Thymus (tissue), 11 donors: ENCODE results near the gene DCC. TPM values are rescaled to one million over a fixed set of nuclear protein-coding genes. Genes with fewer than 3 reads are reported as not detected.

Source experiments
- DNase-seq, 9 donors: peaks; one replicate each; pipeline ENCODE4 v3.0.0-alpha.2; 2013; ENCODE audit warnings: low spot score in 9 of 9, low read depth in 6 of 9, missing footprints in 1 of 9
- H3K27ac ChIP-seq, 2 donors: one replicate each; pipeline ENCODE4 v1.5.1; 2013; ENCODE audit warnings: control low read depth in 1 of 2, low read depth in 1 of 2, low read length in 1 of 2, mild to moderate bottlenecking in 1 of 2, moderate library complexity in 1 of 2
- H3K27me3 ChIP-seq, 2 donors: one replicate each; pipeline ENCODE4 v1.5.1; 2013; ENCODE audit warnings: low read length in 1 of 2; ENCODE audit not compliant: control insufficient read depth in 2 of 2, insufficient read depth in 1 of 2
- H3K36me3 ChIP-seq, 2 donors: one replicate each; pipeline ENCODE4 v1.5.1; 2013; ENCODE audit warnings: low read length in 1 of 2, mild to moderate bottlenecking in 1 of 2, moderate library complexity in 1 of 2; ENCODE audit not compliant: control insufficient read depth in 2 of 2, insufficient read depth in 2 of 2
- H3K4me1 ChIP-seq, 2 donors: one replicate each; pipeline ENCODE4 v1.5.1; 2013; ENCODE audit warnings: low read length in 2 of 2; ENCODE audit not compliant: control insufficient read depth in 2 of 2, insufficient read depth in 2 of 2
- H3K4me3 ChIP-seq, 2 donors: one replicate each; pipeline ENCODE4 v1.5.1; 2013; ENCODE audit warnings: low read length in 2 of 2, control low read depth in 1 of 2, mild to moderate bottlenecking in 1 of 2
- H3K9me3 ChIP-seq, 2 donors: one replicate each; pipeline ENCODE4 v1.5.1; 2013; ENCODE audit warnings: low read length in 1 of 2, mild to moderate bottlenecking in 1 of 2; ENCODE audit not compliant: control insufficient read depth in 2 of 2, insufficient read depth in 1 of 2
- WGBS: extraction: QIAGEN DNeasy Blood & Tissue Kit; methylation state at CpG from one replicate; pipeline ENCODE4 v1.1.7; 2013; 5-methylcytosine and 5-hydroxymethylcytosine counted together
- polyA plus RNA-seq: library from polyadenylated mRNA; stranded (reverse); fragments of 200-250 nt; gene quantifications from one replicate; pipeline ENCODE4 v1.2.3, GENCODE V29; 2013
- total RNA-seq: library from RNA; stranded (reverse); fragments of 120-200 nt; gene quantifications from one replicate; pipeline ENCODE4 v1.2.4, GENCODE V29; 2013
- donor health status: healthy.

DCC gene
- total and polyA plus RNA-seq, 2 donors: 0.68 to 7.6 TPM

GRCh38 chr18:52605345-52605744 is 265.3 kb downstream of the DCC start:
- Histone ChIP-seq H3K4me3 (no peak overlapping the region), H3K36me3 (no peaks in the 10 kb centered on the region), H3K9me3 (no peaks in the 10 kb centered on the region), H3K27ac (no peak overlapping the region), H3K27me3 (no peaks in the 10 kb centered on the region), H3K4me1 (no peaks in the 10 kb centered on the region)
- 91% methylated on average over 3 of the region's 3 CpGs for WGBS
- no peak for DNase-seq

- Histone ChIP-seq H3K4me1 (no peaks in the 10 kb centered on the region), H3K9me3 (no peaks in the 10 kb centered on the region), H3K27me3 (no peaks in the 10 kb centered on the region), H3K27ac (no peak overlapping the region), H3K36me3 (no peaks in the 10 kb centered on the region), H3K4me3 (no peak overlapping the region)
- WGBS: 91% methylated on average over 2 of the region's 2 CpGs
- DNase-seq: no peak
These were observed 268.0 kb downstream of the DCC start for GRCh38 chr18:52607985-52608384.

GRCh38 chr18:52610451-52611115 is 270.6 kb downstream of the DCC start:
- no peaks in the 10 kb centered on the region for H3K9me3 ChIP-seq
- no peak for DNase-seq
- H3K27ac ChIP-seq: no peak overlapping the region
- no peaks in the 10 kb centered on the region for H3K27me3 ChIP-seq
- no peaks in the 10 kb centered on the region for H3K36me3 ChIP-seq
- 94% methylated on average over 3 of the region's 3 CpGs for WGBS
- H3K4me3 ChIP-seq: no peak overlapping the region
- no peaks in the 10 kb centered on the region for H3K4me1 ChIP-seq

- no peaks in the 10 kb centered on the region for H3K9me3 ChIP-seq
- no peak overlapping the region for H3K4me3 ChIP-seq
- DNase-seq: no peak
- no peaks in the 10 kb centered on the region for H3K27me3 ChIP-seq
- no peaks in the 10 kb centered on the region for H3K36me3 ChIP-seq
- no peaks in the 10 kb centered on the region for H3K4me1 ChIP-seq
- no peak overlapping the region for H3K27ac ChIP-seq
These were observed 272.4 kb downstream of the DCC start for GRCh38 chr18:52612406-52612805.

GRCh38 chr18:52615321-52615720 is 275.3 kb downstream of the DCC start:
- Histone ChIP-seq H3K4me1 (no peaks in the 10 kb centered on the region), H3K4me3 (no peak overlapping the region), H3K27ac (no peak overlapping the region), H3K36me3 (no peaks in the 10 kb centered on the region), H3K27me3 (no peaks in the 10 kb centered on the region), H3K9me3 (no peaks in the 10 kb centered on the region)
- DNase-seq: no peak
- 85% methylated on average over 2 of the region's 2 CpGs for WGBS

GRCh38 chr18:52615943-52616342 is 275.9 kb downstream of the DCC start:
- Histone ChIP-seq H3K4me1 (no peaks in the 10 kb centered on the region), H3K4me3 (no peak overlapping the region), H3K27ac (no peak overlapping the region), H3K36me3 (no peaks in the 10 kb centered on the region), H3K27me3 (no peaks in the 10 kb centered on the region), H3K9me3 (no peaks in the 10 kb centered on the region)
- DNase-seq: no peak
- 84% methylated on average over 3 of the region's 3 CpGs for WGBS

- H3K4me3 ChIP-seq: no peak overlapping the region
- DNase-seq: no peak
- no peaks in the 10 kb centered on the region for H3K27me3 ChIP-seq
- H3K4me1 ChIP-seq: no peaks in the 10 kb centered on the region
- H3K36me3 ChIP-seq: no peaks in the 10 kb centered on the region
- H3K27ac ChIP-seq: no peak overlapping the region
- H3K9me3 ChIP-seq: no peaks in the 10 kb centered on the region
These were observed 277.9 kb downstream of the DCC start for GRCh38 chr18:52617931-52618330.

- Histone ChIP-seq H3K4me3 (no peak overlapping the region), H3K36me3 (no peaks in the 10 kb centered on the region), H3K9me3 (no peaks in the 10 kb centered on the region), H3K4me1 (no peaks in the 10 kb centered on the region), H3K27me3 (no peaks in the 10 kb centered on the region), H3K27ac (no peak overlapping the region)
- no peak for DNase-seq
- WGBS: 93% methylated on average over 3 of the region's 3 CpGs
These were observed 281.0 kb downstream of the DCC start for GRCh38 chr18:52620926-52621439.

- Histone ChIP-seq H3K27ac (no peak overlapping the region), H3K4me1 (no peaks in the 10 kb centered on the region), H3K36me3 (no peaks in the 10 kb centered on the region), H3K9me3 (no peaks in the 10 kb centered on the region), H3K4me3 (no peak overlapping the region), H3K27me3 (no peaks in the 10 kb centered on the region)
- WGBS: 94% methylated on average over 5 of the region's 5 CpGs
- no peak for DNase-seq
These were observed 284.7 kb downstream of the DCC start for GRCh38 chr18:52624702-52625101.
